Measurements from ENCODE around the gene CLDN20.

The CLDN20 gene

GRCh38 chr6:155250701-155251381 lies 13.0 kb upstream of the CLDN20 start:
- no peak overlapping the region for H3K27ac ChIP-seq (replicated peaks)
- H3K27me3 ChIP-seq (ENCODE audit: insufficient read depth, poor library complexity, severe bottlenecking) = no peaks in the 10 kb centered on the region
- DNase-seq (ENCODE audit: low read depth in 1 of 2, low spot score in 1 of 2) = no peak
- H3K4me3 ChIP-seq (replicated peaks; ENCODE audit: insufficient read depth, low read length) = no peak overlapping the region
- no peak for TF ChIP-seq CTCF (IDR thresholded peaks at IDR 0.05; ENCODE audit: insufficient read depth, low read length)
- TF ChIP-seq GABPA (IDR thresholded peaks at IDR 0.05; ENCODE audit: low read depth) = no peak
- TF ChIP-seq REST (IDR thresholded peaks at IDR 0.05; ENCODE audit: insufficient replicate concordance, low read depth) = no peak
- no peak for TF ChIP-seq POLR2AphosphoS5 (IDR thresholded peaks at IDR 0.05; ENCODE audit: low read depth)
- TF ChIP-seq SPI1 (IDR thresholded peaks at IDR 0.05; ENCODE audit: borderline replicate concordance, low read depth) = no peak

GRCh38 chr6:155252581-155252980 lies 11.2 kb upstream of the CLDN20 start:
- H3K27ac ChIP-seq (replicated peaks) = no peak overlapping the region
- no peak for TF ChIP-seq CTCF (IDR thresholded peaks at IDR 0.05; ENCODE audit: insufficient read depth, low read length)
- TF ChIP-seq POLR2AphosphoS5 (IDR thresholded peaks at IDR 0.05; ENCODE audit: low read depth) = no peak
- no peak for TF ChIP-seq REST (IDR thresholded peaks at IDR 0.05; ENCODE audit: insufficient replicate concordance, low read depth)
- no peak for TF ChIP-seq SPI1 (IDR thresholded peaks at IDR 0.05; ENCODE audit: borderline replicate concordance, low read depth)
- TF ChIP-seq GABPA (IDR thresholded peaks at IDR 0.05; ENCODE audit: low read depth) = no peak
- no peaks in the 10 kb centered on the region for H3K27me3 ChIP-seq (ENCODE audit: insufficient read depth, poor library complexity, severe bottlenecking)
- DNase-seq (ENCODE audit: low read depth in 1 of 2, low spot score in 1 of 2) = no peak
- H3K4me3 ChIP-seq (replicated peaks; ENCODE audit: insufficient read depth, low read length) = no peak overlapping the region

- Histone ChIP-seq H3K27me3 (ENCODE audit: insufficient read depth, poor library complexity, severe bottlenecking) (no peaks in the 10 kb centered on the region), H3K4me3 (replicated peaks; ENCODE audit: insufficient read depth, low read length) (no peak overlapping the region), H3K27ac (replicated peaks) (no peak overlapping the region)
- DNase-seq (ENCODE audit: low read depth in 1 of 2, low spot score in 1 of 2) = no peak
- TF ChIP-seq SPI1 (IDR thresholded peaks at IDR 0.05; ENCODE audit: borderline replicate concordance, low read depth) = no peak
- TF ChIP-seq POLR2AphosphoS5 (IDR thresholded peaks at IDR 0.05; ENCODE audit: low read depth) = no peak
- TF ChIP-seq CTCF (IDR thresholded peaks at IDR 0.05; ENCODE audit: insufficient read depth, low read length) = no peak
- no peak for TF ChIP-seq GABPA (IDR thresholded peaks at IDR 0.05; ENCODE audit: low read depth)
- no peak for TF ChIP-seq REST (IDR thresholded peaks at IDR 0.05; ENCODE audit: insufficient replicate concordance, low read depth)
Observed at GRCh38 chr6:155253337-155253736, 10.5 kb upstream of the CLDN20 start.

Data from HL-60 (cell line).